MG63 (cell line): ENCODE data around the gene CLEC14A. TPM values are rescaled to one million over a fixed set of nuclear protein-coding genes. Genes with fewer than 3 reads are reported as not detected.

ENCODE experiments used
- DNase-seq: peaks from one replicate; pipeline ENCODE4 v3.0.0-alpha.2; 2020
- H3K27me3 ChIP-seq: fragments of 250-450 bp; sonication (Bioruptor Pico); 2 replicates; pipeline ENCODE4 v1.5.1; 2020; ENCODE audit warnings: mild to moderate bottlenecking, moderate library complexity
- H3K36me3 ChIP-seq: fragments of 250-450 bp; sonication (Bioruptor Pico); 2 replicates; pipeline ENCODE4 v1.5.1; 2020; ENCODE audit warnings: mild to moderate bottlenecking, moderate library complexity
- H3K4me3 ChIP-seq: fragments of 250-450 bp; sonication (Bioruptor Pico); 2 replicates; pipeline ENCODE4 v1.5.1; 2020; ENCODE audit warnings: mild to moderate bottlenecking, moderate library complexity
- H3K9me3 ChIP-seq: fragments of 250-450 bp; sonication (Bioruptor Pico); 2 replicates; pipeline ENCODE4 v1.5.1; 2020; ENCODE audit warnings: mild to moderate bottlenecking, moderate library complexity
- total RNA-seq: library from RNA; depleted of rRNA; stranded (reverse); fragments of >200 nt; shearing (Covaris generic); gene quantifications from 2 replicates; pipeline ENCODE4 v1.2.3, GENCODE V29; 2014; ENCODE audit warnings: low replicate concordance; rRNA removed

CLEC14A gene
- not detected in 2 replicates for total RNA-seq

DNA sequence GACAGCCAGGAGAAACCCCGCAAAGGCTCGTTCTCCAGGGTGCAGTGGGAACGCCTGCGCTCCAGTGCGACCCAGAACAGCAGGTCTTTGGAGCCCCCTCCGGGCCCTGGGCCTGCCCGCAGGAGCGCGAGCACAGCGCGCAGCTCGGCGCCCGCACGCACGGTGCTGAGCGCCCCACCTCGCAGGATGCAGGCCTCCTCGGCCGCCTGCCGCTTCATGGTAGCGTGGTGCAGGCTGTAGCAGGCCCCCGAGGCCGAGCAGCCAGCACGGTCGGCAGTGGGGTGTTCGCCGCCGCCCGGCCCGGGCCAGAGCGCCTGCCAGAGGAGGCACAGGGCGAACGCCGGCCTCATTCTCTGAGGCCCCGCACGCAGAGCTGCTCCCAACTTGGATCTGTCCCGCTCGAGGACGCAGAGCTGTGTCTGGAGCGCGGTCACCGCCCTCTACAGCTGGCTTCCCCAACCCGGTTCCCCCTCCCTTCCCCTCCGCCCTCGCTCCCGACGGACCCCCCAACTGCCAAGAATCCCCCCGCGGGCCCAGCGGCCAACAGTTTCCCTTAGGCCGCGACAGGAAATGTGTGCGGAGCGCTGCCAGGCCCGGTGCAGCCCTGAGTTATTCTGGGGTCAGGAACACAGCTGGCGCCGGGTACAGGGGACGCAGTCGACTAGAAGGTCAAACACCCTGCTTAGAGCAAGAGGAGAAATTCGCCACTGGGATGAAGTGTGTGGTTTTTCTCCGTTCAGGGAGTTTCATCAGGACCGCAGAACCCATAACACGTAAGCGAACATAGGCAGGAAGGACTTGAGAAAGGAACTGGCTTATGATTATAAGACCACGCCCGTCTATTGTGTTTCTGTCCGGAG, at the start of gene CLEC14A:
TSS of gene CLEC14A (minus strand) at position 421 of the 860 bp plus-strand sequence. CDS start at position 350, 71 bp downstream.
- H3K4me3 ChIP-seq, result no peak within 1 kb of the TSS
- no peak for DNase-seq

DNA sequence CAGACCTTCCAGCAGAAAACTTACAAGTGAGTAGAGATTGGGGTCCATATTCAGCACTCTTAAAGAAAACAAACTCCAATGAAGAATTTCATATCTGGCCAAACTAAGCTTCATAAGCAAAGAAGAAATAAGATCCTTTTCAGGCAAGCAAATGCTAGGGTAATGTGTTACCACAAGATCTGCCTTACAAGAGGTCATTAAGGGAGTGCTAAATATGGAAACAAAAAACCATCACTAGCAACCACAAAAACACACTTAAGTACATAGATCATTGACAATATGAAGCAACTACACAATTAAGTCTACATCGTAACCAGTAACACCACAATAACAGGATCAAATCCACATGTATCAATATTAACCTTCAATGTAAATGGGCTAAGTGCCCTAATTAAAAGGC, 47.1 kb upstream of the CLEC14A start:
- Histone ChIP-seq H3K9me3 (peaks cover 2% of the 10 kb centered on the region; the same call in 1 of the 2 replicates), H3K36me3 (no peaks in the 10 kb centered on the region), H3K4me3 (no peak overlapping the region), H3K27me3 (no peaks in the 10 kb centered on the region)
- no peak for DNase-seq

More for the DNA sequence above, at the start of gene CLEC14A:
- Histone ChIP-seq H3K9me3 (peaks cover 3% of the 10 kb centered on the region; the same call in 1 of the 2 replicates), H3K27me3 (no peaks in the 10 kb centered on the region), H3K36me3 (no peaks in the 10 kb centered on the region)

DNA sequence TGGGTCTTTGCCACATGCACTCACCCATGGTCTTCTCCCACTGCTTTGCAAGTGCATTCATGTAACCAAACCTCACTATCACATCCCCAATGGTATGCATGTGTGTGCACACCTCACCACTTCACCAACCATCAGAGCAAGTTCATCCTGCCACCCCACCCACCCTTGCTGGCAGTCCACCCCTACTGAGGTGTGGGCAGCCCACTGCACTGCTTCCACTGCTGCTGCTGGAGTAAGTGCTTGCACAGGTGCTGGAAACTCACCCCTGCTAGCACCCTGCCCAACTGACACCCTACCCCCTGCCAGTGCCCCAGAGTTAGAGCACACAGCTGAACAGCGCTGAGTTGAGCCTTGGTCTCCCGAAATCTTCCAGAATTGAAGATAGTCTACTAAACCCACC, 46.1 kb upstream of the CLEC14A start:
- H3K9me3 ChIP-seq, result peaks cover 2% of the 10 kb centered on the region; the same call in 1 of the 2 replicates
- DNase-seq, result no peak
- no peak overlapping the region for H3K4me3 ChIP-seq
- no peaks in the 10 kb centered on the region for H3K27me3 ChIP-seq
- no peaks in the 10 kb centered on the region for H3K36me3 ChIP-seq

GRCh38 chr14:38297681-38298080, 41.8 kb upstream of the CLEC14A start:
- peak; percentile 16 for DNase-seq
- no peak overlapping the region for H3K4me3 ChIP-seq
- H3K36me3 ChIP-seq, result no peaks in the 10 kb centered on the region
- no peaks in the 10 kb centered on the region for H3K9me3 ChIP-seq
- H3K27me3 ChIP-seq, result no peaks in the 10 kb centered on the region

DNA sequence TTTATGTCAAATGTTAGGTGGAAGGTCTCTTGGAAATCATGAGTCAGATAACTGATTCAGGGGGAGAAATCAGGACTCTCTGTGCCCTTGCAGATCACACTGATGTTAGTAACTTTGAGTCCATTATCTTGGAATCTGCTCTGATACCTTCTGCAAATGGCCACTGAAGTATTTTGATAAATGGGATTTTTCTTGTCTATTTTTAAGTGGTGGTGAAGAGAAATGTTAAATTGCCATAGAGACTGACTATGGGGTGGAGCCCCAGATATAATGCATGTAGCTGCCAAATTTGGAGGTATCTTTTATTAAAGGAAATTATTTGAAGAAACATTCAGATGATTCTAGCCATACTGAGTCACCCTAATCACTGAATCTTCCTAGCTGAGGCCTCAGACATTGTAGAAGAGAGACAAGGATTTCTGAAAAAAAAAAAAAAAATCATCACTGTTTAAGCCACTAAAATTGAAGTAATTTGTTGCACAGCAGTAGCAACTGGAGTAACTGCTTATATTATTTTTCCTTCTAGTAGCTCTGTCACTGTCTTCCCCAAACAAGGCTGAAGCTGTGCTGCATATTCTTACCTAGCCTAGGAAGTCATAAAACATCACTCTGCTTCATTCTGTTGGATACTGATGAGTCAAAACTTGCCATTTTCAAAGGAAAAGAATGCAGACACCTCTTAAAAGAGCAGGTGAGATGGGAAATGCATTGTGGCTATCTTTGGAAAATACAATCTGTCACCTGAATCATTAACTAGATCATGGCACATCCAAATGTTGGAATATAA, 36.0 kb upstream of the CLEC14A start:
- Histone ChIP-seq H3K9me3 (no peaks in the 10 kb centered on the region; the same call in none of the 2 replicates), H3K4me3 (no peak overlapping the region), H3K27me3 (no peaks in the 10 kb centered on the region), H3K36me3 (no peaks in the 10 kb centered on the region; the same call in 1 of the 2 replicates)
- no peak for DNase-seq

GRCh38 chr14:38290601-38291188, 34.8 kb upstream of the CLEC14A start:
- H3K36me3 ChIP-seq, result no peaks in the 10 kb centered on the region; the same call in 1 of the 2 replicates
- H3K27me3 ChIP-seq, result no peaks in the 10 kb centered on the region
- DNase-seq, result peak; percentile 36

DNA sequence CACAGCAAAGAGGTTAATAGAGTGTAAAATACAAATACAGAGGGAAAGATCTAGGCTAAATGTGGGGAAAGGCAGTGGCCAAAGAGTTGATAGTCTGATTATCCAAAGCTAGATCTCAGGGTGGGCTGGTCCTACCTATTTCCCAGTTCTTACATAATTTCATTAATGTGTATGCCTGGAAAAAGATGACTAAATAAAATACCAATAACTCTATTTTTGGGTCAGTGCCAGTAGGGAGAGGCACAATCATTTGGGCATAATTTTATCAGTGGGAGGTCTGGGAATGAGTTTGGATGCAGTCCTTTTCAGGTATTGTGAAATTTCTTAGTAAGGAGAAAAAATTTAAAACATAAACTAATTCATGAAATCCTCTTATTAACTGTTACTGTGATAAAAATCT, 30.6 kb upstream of the CLEC14A start:
- no peaks in the 10 kb centered on the region; the same call in 1 of the 2 replicates for H3K36me3 ChIP-seq
- no peak for DNase-seq
- H3K27me3 ChIP-seq, result no peaks in the 10 kb centered on the region
- H3K4me3 ChIP-seq, result no peak overlapping the region
- no peaks in the 10 kb centered on the region; the same call in none of the 2 replicates for H3K9me3 ChIP-seq

More at GRCh38 chr14:38290601-38291188, 34.8 kb upstream of the CLEC14A start:
- Histone ChIP-seq H3K4me3 (no peak overlapping the region), H3K9me3 (no peaks in the 10 kb centered on the region; the same call in none of the 2 replicates)

DNA sequence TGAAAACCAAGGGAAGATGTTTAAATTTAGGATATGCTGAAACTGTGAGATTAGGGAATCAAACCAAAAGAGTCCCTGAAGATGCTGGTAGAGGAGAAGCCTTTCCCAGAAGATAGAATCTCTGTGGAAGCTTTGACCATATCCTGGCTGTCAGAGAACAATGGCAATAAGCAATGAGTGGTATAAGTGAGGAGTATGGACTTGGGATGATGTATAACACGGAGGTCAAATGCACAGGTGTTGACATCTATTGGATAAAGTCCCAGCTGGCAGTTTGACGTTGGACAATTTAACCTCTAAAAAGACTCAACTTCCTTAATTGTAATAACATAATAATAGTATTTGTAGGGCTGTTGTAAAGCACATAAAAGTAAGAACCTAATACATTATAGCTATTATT, 30.1 kb upstream of the CLEC14A start:
- no peak overlapping the region for H3K4me3 ChIP-seq
- H3K36me3 ChIP-seq, result no peaks in the 10 kb centered on the region; the same call in 1 of the 2 replicates
- no peaks in the 10 kb centered on the region for H3K27me3 ChIP-seq
- no peaks in the 10 kb centered on the region; the same call in none of the 2 replicates for H3K9me3 ChIP-seq
- DNase-seq, result no peak

GRCh38 chr14:38282936-38283335, 27.0 kb upstream of the CLEC14A start:
- Histone ChIP-seq H3K36me3 (no peaks in the 10 kb centered on the region), H3K27me3 (no peaks in the 10 kb centered on the region), H3K4me3 (no peak overlapping the region), H3K9me3 (no peaks in the 10 kb centered on the region)
- DNase-seq, result no peak

DNA sequence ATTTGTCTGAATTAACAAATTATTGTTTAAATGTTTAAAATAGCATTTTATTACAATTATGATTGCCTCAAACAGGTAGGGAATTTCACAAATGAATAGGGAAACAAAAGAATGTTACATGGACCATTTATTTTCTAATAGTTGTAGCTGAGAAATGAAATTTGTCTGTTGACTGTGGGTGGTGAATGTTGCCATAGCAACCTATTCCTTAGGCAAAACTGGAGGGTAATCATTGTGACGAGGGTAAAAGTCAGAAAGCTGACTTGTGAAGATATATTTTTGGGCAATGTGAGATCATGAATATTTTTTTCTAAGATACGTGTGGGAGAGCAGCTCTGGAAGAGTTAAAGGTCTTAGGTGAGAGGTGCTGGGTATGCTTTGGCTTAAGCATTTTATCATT, 24.2 kb upstream of the CLEC14A start:
- Histone ChIP-seq H3K9me3 (no peaks in the 10 kb centered on the region), H3K4me3 (no peak overlapping the region), H3K27me3 (no peaks in the 10 kb centered on the region), H3K36me3 (no peaks in the 10 kb centered on the region)
- no peak for DNase-seq

GRCh38 chr14:38279572-38279971, 23.7 kb upstream of the CLEC14A start:
- no peak overlapping the region for H3K4me3 ChIP-seq
- DNase-seq, result no peak
- H3K36me3 ChIP-seq, result no peaks in the 10 kb centered on the region
- no peaks in the 10 kb centered on the region for H3K9me3 ChIP-seq
- no peaks in the 10 kb centered on the region for H3K27me3 ChIP-seq

GRCh38 chr14:38278035-38278434, 22.1 kb upstream of the CLEC14A start:
- H3K9me3 ChIP-seq, result no peaks in the 10 kb centered on the region
- no peak overlapping the region for H3K4me3 ChIP-seq
- DNase-seq, result no peak
- no peaks in the 10 kb centered on the region for H3K36me3 ChIP-seq
- no peaks in the 10 kb centered on the region for H3K27me3 ChIP-seq

DNA sequence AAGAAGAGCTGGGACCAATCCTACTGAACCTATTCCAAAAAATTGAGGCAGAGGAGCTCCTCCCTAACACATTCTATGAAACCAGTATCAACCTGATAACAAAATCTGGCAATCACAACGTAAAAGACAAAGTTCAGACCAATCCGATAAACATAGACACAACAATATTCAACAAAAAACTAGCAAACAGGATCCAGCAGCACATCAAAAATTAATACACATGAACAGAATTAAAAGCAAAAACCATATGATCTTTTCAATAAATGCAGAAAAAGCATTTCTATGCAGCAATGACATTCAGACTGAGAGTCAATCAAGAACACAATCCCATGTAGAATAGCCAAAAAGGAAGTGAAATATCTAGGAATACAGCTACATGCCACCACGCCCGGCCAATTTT, 7.0 kb upstream of the CLEC14A start:
- DNase-seq, result no peak
- no peak overlapping the region for H3K4me3 ChIP-seq

DNA sequence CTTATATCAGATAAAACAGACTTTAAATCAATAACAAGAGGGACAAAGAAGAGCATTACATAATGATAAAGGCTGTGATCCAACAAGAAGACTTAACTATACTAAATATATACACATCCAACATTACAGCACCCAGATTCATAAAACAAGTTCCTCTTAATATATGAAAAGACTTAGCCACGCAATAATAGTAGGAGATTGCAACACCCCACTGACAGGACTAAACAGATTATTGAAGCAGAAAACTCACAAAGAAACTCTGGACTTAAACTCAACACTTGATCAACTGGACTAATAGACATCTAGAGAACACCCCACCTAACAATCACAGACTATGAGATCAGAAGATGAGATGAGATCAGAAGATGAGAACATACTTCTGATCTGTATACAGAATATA, 5.7 kb upstream of the CLEC14A start:
- Histone ChIP-seq H3K4me3 (no peak overlapping the region), H3K9me3 (peaks cover 6% of the 10 kb centered on the region), H3K27me3 (no peaks in the 10 kb centered on the region), H3K36me3 (no peaks in the 10 kb centered on the region)
- DNase-seq, result no peak

More for the DNA sequence above, 7.0 kb upstream of the CLEC14A start:
- no peaks in the 10 kb centered on the region for H3K27me3 ChIP-seq
- H3K36me3 ChIP-seq, result no peaks in the 10 kb centered on the region
- H3K9me3 ChIP-seq, result peaks cover 3% of the 10 kb centered on the region; the same call in 1 of the 2 replicates

GRCh38 chr14:38257507-38257906, 1.6 kb upstream of the CLEC14A start:
- no peak for DNase-seq
- no peak overlapping the region for H3K4me3 ChIP-seq
- H3K27me3 ChIP-seq, result no peaks in the 10 kb centered on the region
- no peaks in the 10 kb centered on the region for H3K36me3 ChIP-seq
- H3K9me3 ChIP-seq, result peaks cover 6% of the 10 kb centered on the region

- Histone ChIP-seq H3K27me3 (no peaks in the 10 kb centered on the region), H3K36me3 (no peaks in the 10 kb centered on the region), H3K4me3 (no peak overlapping the region), H3K9me3 (peaks cover 3% of the 10 kb centered on the region; the same call in 1 of the 2 replicates)
- DNase-seq, result no peak
Observed at GRCh38 chr14:38256533-38256840, 594 bp upstream of the CLEC14A start.

DNA sequence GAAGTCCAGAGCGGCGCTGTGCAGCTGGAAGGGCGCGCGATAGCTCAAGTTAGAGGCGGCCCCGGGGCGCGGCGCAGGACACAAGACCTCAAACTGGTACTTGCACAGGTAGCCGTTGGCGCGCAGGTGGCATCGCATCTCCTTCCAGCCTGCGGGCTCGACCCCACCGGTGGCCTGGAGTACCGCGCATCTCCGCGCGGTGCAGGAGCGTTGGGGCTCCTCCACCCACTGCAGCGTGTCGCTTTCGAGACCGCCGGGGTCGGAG, 553 bp downstream of the CLEC14A start:
- Histone ChIP-seq H3K27me3 (no peaks in the 10 kb centered on the region), H3K36me3 (no peaks in the 10 kb centered on the region), H3K4me3 (no peak overlapping the region), H3K9me3 (peaks cover 3% of the 10 kb centered on the region; the same call in 1 of the 2 replicates)
- no peak for DNase-seq
